Body of pancreas (tissue), 4 donors: ENCODE results near the gene ST6GAL1.

ENCODE experiments used
- CTCF ChIP-seq, 7 experiments: fragments of 450-650 bp in 4 of 7; fragments of 200-600 bp in 3 of 7; sonication (generic) in 3 of 7; IDR thresholded peaks; one replicate each; pipeline ENCODE4 v1.5.1; 2016 to 2019; ENCODE audit warnings: antibody characterized with exemption in 7 of 7
- POLR2A ChIP-seq, 3 donors: fragments of 450-650 bp; IDR thresholded peaks; one replicate each; pipeline ENCODE4 v1.6.1; 2016; ENCODE audit warnings: antibody characterized with exemption in 3 of 3, mild to moderate bottlenecking in 2 of 3

- TF ChIP-seq CTCF (IDR thresholded peaks at IDR 0.05) (no peak), POLR2A (IDR thresholded peaks at IDR 0.05) (no peak)
Measured at GRCh38 chr3:187026317-187026670, 96.0 kb downstream of the ST6GAL1 start.
